Heart right ventricle (tissue), 16 donors: ENCODE results near the gene CCDC40. TPM values are rescaled to one million over a fixed set of nuclear protein-coding genes. Genes with fewer than 3 reads are reported as not detected.

Experiments used
- ATAC-seq, 8 donors: fragments of 200-7000 bp; cut with Tn5 transposase; one replicate each; pipeline ENCODE4 v1.9.1; 2020; ENCODE audit warnings: mild to moderate bottlenecking in 8 of 8, moderate library complexity in 8 of 8, moderate number of reproducible peaks in 1 of 8
- DNase-seq, 2 donors: peaks; one replicate each; pipeline ENCODE4 v3.0.0-alpha.2; 2020
- H3K27ac ChIP-seq, 10 donors: fragments of 200-600 bp; sonication (generic) in 2 of 10; one replicate each; pipeline versions ENCODE4 v1.5.0 to v1.8.0; 2020 to 2022; ENCODE audit warnings: mild to moderate bottlenecking in 3 of 10
- H3K27me3 ChIP-seq, 7 donors: fragments of 200-600 bp; one replicate each; pipeline ENCODE4 v1.8.0; 2021 to 2022; ENCODE audit warnings: mild to moderate bottlenecking in 2 of 7
- H3K36me3 ChIP-seq, 9 donors: fragments of 200-600 bp; sonication (generic) in 1 of 9; one replicate each; pipeline versions ENCODE4 v1.5.0 to v1.8.0; 2020 to 2022; ENCODE audit warnings: mild to moderate bottlenecking in 2 of 9
- H3K4me1 ChIP-seq, 9 donors: fragments of 200-600 bp; sonication (generic) in 1 of 9; one replicate each; pipeline versions ENCODE4 v1.5.0 to v1.8.0; 2020 to 2022; ENCODE audit warnings: mild to moderate bottlenecking in 4 of 9
- H3K4me3 ChIP-seq, 10 donors: fragments of 200-600 bp; sonication (generic) in 2 of 10; one replicate each; pipeline versions ENCODE4 v1.5.0 to v1.8.0; 2020 to 2022; ENCODE audit warnings: mild to moderate bottlenecking in 7 of 10, moderate library complexity in 2 of 10
- H3K9me3 ChIP-seq, 11 donors: fragments of 200-600 bp in 10 of 11; sonication (generic) in 2 of 11; one replicate each; pipeline versions ENCODE4 v1.5.0 to v1.8.0; 2013 to 2022; ENCODE audit warnings: mild to moderate bottlenecking in 2 of 11, control low read depth in 1 of 11, moderate library complexity in 1 of 11
- CTCF ChIP-seq, 9 donors: fragments of 200-600 bp; sonication (generic) in 2 of 9; IDR thresholded peaks; one replicate each; pipeline versions ENCODE4 v1.5.0 to v1.8.0; 2021 to 2022; ENCODE audit warnings: antibody characterized with exemption in 9 of 9, mild to moderate bottlenecking in 5 of 9, moderate library complexity in 1 of 9
- WGBS, 2 donors: extraction: QIAGEN DNeasy Blood & Tissue Kit; methylation state at CpG; one replicate each; pipeline ENCODE4 v1.1.7; 2013; ENCODE audit warnings: inconsistent platforms in 1 of 2; 5-methylcytosine and 5-hydroxymethylcytosine counted together
- intact Hi-C, 10 donors: fragments of 100-400 bp; cut with DNase I; formaldehyde crosslinking; loops; one replicate each; pipeline versions ENCODE4 v1.11.1 to v1.14.2; 2022
- microRNA-seq, 2 donors: library from miRNA; unstranded; fragments of <30 nt; microRNA quantifications; one replicate each; pipeline ENCODE4 v1.2.0, GENCODE V29; 2021
- polyA plus RNA-seq, 2 donors: library from polyadenylated mRNA; stranded (reverse); fragments of 200-250 nt; gene quantifications; one replicate each; pipeline ENCODE4 v1.2.3, GENCODE V29; 2013
- total RNA-seq, 10 donors: library from RNA; stranded (reverse); fragmentation: NEBNext Ultra II Directional in 3 of 10; extraction: Animal tissue kit (Norgen Biotek cat#: 25700) in 3 of 10; gene quantifications; one replicate each; pipeline versions ENCODE4 v1.2.1 to v1.2.4, GENCODE V29; 2021 to 2023
- donor health status: Arrhythmogenic right ventricular cardiomyopathy.
- donor health status: ischemic (EF 13 %, LVEDD 7.1; RV severe dilation, severe dysfunction).
- donor health status: healthy with polysubstance abuse.
- donor health status: DM: no; HTN: yes; CAD: no.
- donor health status: DM: no; HTN: no; CAD: no.
- donor health status: ischemic (EF 25% LVEDD 6.9; RV normal size, moderate dysfunction).
- donor health status: ischemic (EF 25% LVEDD 5.7; RV mildly dilated, moderate dysfunction).
- donor health status: healthy.
- donor health status: DM: yes; HTN: yes; CAD: no.
- donor health status: Ischemic cardiomyopathy.
- donor health status: ischemic (EF 35%, LVEDD 5.7; RV mildly dilated, moderate dysfunction).
- donor health status: nonischemic (EF 11% LVEDD 7.7; RV severe dilation, severe dysfunction).
- donor health status: DM: yes; HTN: yes; CAD: no.
- donor health status: PGD.
- donor health status: ischemic (EF 29% LVEDD 5.4; RV normal size, mild dysfunction).
- donor health status: nonischemic (EF 23%, LVEDD 6.1; RV moderate dilation, normal function).

CCDC40 gene
- total and polyA plus RNA-seq, 12 donors, result 2.0 to 8.9 (median 6.6) TPM

- peak in 1 of 9 donors; percentile 9 for TF ChIP-seq CTCF (IDR thresholded peaks at IDR 0.05)
- intact Hi-C loops, result loop anchor here in 7 of 10 donors (1.0 to 10.0 kb wide), 10 partner anchors 41 to 128 kb away; partner anchors contain the start of genes RNF213 (in 4 of the 7), GAA (in 3 of the 7), SGSH (in 1 of the 7) and SLC26A11 (in 1 of the 7)
- no peak for DNase-seq
- ATAC-seq, result peak in 4 of 8 donors; percentile 3 to 49 (median 20)
- peaks cover 0 to 34% (median 25%) of the 10 kb centered on the region in 9 donors for H3K36me3 ChIP-seq
- WGBS, 2 donors, result 0% methylated on average over 66 to 69 of the region's 69 CpGs
- H3K27me3 ChIP-seq, result no peaks in the 10 kb centered on the region
- no peaks in the 10 kb centered on the region for H3K9me3 ChIP-seq
- H3K4me1 ChIP-seq, result peaks cover 0 to 46% (median 20%) of the 10 kb centered on the region in 9 donors
- peak overlapping the region; percentile 83 to 99 (median 94) for H3K4me3 ChIP-seq
- peak overlapping the region; percentile 32 to 98 (median 95) for H3K27ac ChIP-seq
Observed at GRCh38 chr17:80146121-80147034, 109.9 kb downstream of the CCDC40 start.

DNA sequence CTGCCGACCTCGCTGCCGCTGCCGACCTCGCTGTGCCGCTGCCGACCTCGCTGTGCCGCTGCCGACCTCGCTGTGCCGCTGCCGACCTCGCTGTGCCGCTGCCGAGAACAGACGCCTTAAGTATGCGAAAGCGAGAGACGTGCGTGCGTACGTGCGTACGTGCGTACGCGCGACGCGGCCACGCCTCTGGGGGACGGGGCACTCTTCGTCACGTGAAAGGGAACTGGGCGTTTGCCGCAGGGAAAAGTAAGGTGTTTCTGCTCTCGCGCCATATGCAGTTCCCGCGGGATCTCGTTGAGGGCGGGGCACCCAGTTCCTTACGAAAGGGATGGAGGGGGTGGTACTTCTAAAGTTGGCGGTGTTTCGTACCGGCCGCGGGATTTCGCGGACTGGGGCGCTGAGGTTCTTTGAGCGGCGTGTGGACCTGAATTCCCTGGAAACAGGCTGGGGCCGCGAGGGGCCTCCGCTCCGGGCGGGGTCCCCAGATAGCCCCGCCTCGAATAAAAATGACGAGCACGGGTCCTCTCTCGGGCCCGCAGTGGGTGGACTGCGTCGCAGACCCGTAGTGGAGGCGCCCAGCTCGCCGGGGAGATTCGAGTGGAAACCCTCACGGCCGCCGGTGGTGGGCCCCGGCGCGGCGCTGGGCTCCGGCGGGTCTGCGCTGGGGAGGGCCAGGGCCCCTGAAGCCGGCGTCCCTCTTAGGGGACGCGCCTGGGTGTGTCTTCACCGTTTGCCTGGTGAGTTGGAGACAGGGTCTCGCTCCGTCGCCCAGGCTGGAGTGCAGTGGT, 110.8 kb downstream of the CCDC40 start, which contains the start of gene EIF4A3:
Gene EIF4A3, minus strand, starts transcription at position 94 of the 788 bp plus-strand sequence. CDS start 167 bp downstream, outside the sequence.
- 0% methylated on average over 90 of the region's 90 CpGs for WGBS, 2 donors
- peak; percentile 98 to 99 for DNase-seq
- peak within 1 kb of the TSS; percentile 83 to 99 (median 96) for H3K4me3 ChIP-seq
- H3K27ac ChIP-seq, result peak within 1 kb of the TSS; percentile 88 to 98 (median 95)
- intact Hi-C loops, result loop anchor here in 7 of 10 donors (1.0 to 10.0 kb wide), 10 partner anchors 40 to 128 kb away; partner anchors contain the start of genes RNF213 (in 4 of the 7), GAA (in 3 of the 7), SGSH (in 1 of the 7) and SLC26A11 (in 1 of the 7)
- peak in 3 of 9 donors; percentile 23 to 36 (median 27) for TF ChIP-seq CTCF (IDR thresholded peaks at IDR 0.05)
- peaks cover 0 to 25% (median 17%) of the 10 kb centered on the region in 9 donors for H3K36me3 ChIP-seq
- H3K27me3 ChIP-seq, result no peaks in the 10 kb centered on the region
- H3K9me3 ChIP-seq, result no peaks in the 10 kb centered on the region
- peak; percentile 97 to 99 (median 98) for ATAC-seq
- H3K4me1 ChIP-seq, result peaks cover 0 to 55% (median 20%) of the 10 kb centered on the region in 9 donors

Small RNAs within 50 kb of the gene (microRNA-seq; reads per million reads assigned to microRNA genes)
- 0 reads per million in 2 donors for gene MIR1268B

Other genes starting within 250 kb of the CCDC40 start
- gene CBX8, start 239.6 kb upstream of the CCDC40 start, total RNA-seq, result 1 to 10 TPM; 4.3 to 9.3 (median 5.6) TPM
- gene CBX8, start 239.6 kb upstream of the CCDC40 start, polyA plus RNA-seq, result 1 to 10 TPM; 2.2 to 4.1 TPM
- gene CBX4, start 197.2 kb upstream of the CCDC40 start, total RNA-seq, result 10 to 100 TPM; 21.6 to 38.2 (median 26.4) TPM
- 1 to 10 TPM; 9.4 to 9.8 TPM for gene CBX4, start 197.2 kb upstream of the CCDC40 start, polyA plus RNA-seq
- gene TBC1D16, start 770 bp upstream of the CCDC40 start, total RNA-seq, result 10 to 100 TPM; 13.5 to 23.3 (median 17.7) TPM
- gene TBC1D16, start 770 bp upstream of the CCDC40 start, polyA plus RNA-seq, result 1 to 10 TPM; 4.8 to 5.7 TPM
- gene GAA, start 64.9 kb downstream of the CCDC40 start, total RNA-seq, result 10 to 100 TPM; 29.6 to 67.7 (median 52.1) TPM
- gene GAA, start 64.9 kb downstream of the CCDC40 start, polyA plus RNA-seq, result 10 to 100 TPM; 26.4 to 41.0 TPM
- 10 to 100 TPM; 26.5 to 40.2 (median 34.3) TPM for gene EIF4A3, start 110.5 kb downstream of the CCDC40 start, total RNA-seq
- gene EIF4A3, start 110.5 kb downstream of the CCDC40 start, polyA plus RNA-seq, result 10 to 100 TPM; 16.2 to 51.0 TPM
- gene CARD14, start 133.4 kb downstream of the CCDC40 start, total RNA-seq, result under 1 TPM in 4 of 10 donors, not detected in 6; 0.11 to 0.33 (median 0.14) TPM
- under 1 TPM; 0.12 to 0.22 TPM for gene CARD14, start 133.4 kb downstream of the CCDC40 start, polyA plus RNA-seq
- 10 to 100 TPM in 9 of 10 donors, 1 to 10 TPM in 1; 7.3 to 18.0 (median 14.0) TPM for gene SGSH, start 183.7 kb downstream of the CCDC40 start, total RNA-seq
- gene SGSH, start 183.7 kb downstream of the CCDC40 start, polyA plus RNA-seq, result 10 to 100 TPM in 1 of 2 donors, 1 to 10 TPM in 1; 10.0 to 21.7 TPM
- gene SLC26A11, start 183.8 kb downstream of the CCDC40 start, total RNA-seq, result 1 to 10 TPM; 3.9 to 8.6 (median 5.1) TPM
- gene SLC26A11, start 183.8 kb downstream of the CCDC40 start, polyA plus RNA-seq, result 1 to 10 TPM; 3.0 to 5.6 TPM
- 10 to 100 TPM; 26.0 to 97.0 (median 31.7) TPM for gene RNF213, start 224.2 kb downstream of the CCDC40 start, total RNA-seq
- 10 to 100 TPM; 13.1 to 58.7 TPM for gene RNF213, start 224.2 kb downstream of the CCDC40 start, polyA plus RNA-seq